ENCODE measurements around the gene TMBIM1.

TMBIM1 gene

DNA sequence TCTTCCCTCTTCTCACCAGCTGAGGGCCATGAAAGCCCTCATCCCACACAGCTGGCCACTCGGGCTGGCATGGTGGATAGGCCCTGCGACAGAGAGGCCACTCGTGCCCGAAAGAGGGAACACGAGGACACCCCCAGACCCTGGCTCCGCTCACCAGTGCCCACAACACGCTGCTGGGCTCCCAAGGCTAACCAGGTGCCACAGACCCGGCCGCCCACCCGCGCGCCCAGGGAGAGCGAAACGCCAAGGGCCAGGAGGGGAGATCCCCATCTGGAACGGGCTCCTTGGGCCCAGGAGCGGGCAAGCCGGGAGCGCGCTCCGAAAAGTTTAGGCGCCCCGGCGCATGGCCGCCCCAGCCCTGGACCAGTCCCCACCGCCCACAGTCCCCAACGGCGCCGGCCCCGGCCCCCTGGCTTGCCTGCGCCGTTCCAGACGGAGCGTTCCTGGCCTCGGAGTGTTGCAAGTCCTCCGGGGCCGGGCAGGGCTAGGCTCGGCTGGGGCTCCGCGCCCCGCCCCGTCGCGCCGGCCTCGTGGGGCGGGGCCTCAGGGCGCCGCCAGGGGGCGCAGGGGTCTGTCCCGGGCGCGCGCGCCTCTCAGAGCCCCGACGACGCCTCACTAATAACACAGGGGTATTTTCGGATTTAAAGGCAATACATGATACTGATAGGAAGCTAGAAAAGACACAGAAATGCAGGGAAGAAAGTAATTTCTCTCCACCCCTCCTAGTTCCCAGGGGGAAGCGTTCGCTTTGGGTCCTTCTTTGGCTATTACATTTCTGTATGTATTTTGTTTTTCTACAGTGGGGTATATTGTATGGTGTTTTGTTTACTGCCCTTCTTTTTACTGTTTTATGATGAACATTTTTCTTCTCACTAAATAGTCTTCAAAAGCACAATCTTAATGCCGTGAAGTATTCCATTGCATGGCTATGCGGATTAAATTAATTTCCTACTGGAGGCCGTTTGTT is at the start of gene TMBIM1:
TMBIM1 (minus strand) TSS at position 456 of the 967 bp plus-strand sequence. CDS start 10,362 bp downstream, outside the sequence.
- peak; percentile 87 for DNase-seq

DNA sequence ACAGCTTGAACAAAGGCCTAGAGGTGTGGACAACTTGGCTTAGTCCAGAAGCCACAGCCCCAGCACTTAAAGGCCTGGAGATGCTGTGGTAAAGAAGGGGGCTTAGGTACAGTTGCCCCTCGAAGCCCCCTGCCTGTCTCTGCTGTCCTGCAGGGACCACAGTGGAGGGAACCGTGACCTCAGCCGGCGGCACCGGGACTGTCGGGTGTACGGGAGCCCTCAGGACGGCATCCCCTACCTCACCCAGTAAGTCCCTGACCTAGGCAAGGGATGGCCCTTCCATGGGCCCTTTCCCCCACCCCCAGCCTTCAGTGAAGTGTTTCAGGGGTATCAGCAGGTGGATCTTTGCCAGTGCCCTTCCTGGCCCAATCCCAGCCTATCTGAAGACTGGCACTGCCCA is 49.1 kb upstream of the TMBIM1 start:
- no peak for DNase-seq

GRCh38 chr2:218340656-218341055 is 48.4 kb upstream of the TMBIM1 start:
- no peak for DNase-seq

- no peak for DNase-seq
These were observed 42.2 kb upstream of the TMBIM1 start for GRCh38 chr2:218334531-218334930.

- peak; percentile 10 for DNase-seq
These were observed 40.8 kb upstream of the TMBIM1 start for GRCh38 chr2:218332920-218333645.

DNA sequence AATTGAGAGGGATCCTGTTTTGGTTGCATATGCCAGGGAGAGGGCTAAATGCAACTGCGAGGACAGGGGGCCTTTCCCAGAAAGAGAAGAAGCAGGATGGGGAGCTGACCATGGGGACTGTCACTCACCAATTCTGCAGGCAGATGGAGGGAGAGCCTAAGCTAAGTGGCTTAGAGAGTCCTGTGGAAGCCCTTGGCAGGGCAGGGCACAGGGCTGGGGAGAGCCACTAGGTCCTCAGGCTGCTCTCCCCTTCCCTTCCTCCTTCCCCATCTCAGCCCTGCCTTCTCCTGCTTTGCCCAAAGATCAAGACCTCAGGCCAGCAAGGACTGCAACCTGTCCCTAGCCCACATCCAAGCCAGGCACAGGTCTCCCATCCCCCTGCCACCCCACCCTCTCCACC is 40.0 kb upstream of the TMBIM1 start:
- no peak for DNase-seq

GRCh38 chr2:218331745-218332144 is 39.4 kb upstream of the TMBIM1 start:
- DNase-seq, result no peak

DNA sequence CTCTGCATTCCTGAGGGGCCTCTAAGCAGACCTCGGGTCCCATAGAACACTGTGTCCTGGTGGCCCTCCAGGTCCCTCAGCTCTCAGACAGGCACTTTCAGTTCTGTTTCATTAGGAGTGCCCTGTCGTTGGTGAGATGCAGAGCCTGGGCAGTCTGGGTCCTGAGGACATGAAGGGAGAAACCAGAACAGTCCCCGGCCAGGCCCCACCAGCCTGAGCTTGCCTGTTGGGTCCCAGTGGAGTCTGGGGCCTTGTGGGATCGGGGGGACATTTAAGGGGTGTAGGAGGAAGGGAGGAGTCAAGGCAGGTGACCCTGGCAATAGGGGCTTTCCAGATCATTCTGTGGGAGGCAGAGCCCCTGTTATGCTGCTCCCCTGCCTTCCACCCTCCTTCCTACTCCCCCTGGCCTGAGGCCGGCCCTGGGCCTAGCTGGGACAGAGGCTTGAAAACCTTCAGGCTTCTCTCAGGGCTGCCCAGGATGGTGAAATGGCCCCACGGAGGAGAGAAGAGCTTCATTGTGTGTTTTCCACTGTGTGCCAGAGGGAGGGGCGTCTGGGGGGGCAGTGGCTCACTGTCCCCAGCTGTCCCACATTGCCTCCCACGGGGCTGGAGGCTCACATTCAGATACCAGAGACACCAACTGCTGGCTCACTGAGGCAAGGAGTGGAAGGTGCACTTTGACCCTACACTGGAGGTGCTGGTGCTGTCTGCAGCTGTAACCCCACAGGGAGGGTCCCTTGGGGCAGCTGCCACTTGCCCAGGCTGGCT is 37.7 kb upstream of the TMBIM1 start:
- no peak for DNase-seq

DNA sequence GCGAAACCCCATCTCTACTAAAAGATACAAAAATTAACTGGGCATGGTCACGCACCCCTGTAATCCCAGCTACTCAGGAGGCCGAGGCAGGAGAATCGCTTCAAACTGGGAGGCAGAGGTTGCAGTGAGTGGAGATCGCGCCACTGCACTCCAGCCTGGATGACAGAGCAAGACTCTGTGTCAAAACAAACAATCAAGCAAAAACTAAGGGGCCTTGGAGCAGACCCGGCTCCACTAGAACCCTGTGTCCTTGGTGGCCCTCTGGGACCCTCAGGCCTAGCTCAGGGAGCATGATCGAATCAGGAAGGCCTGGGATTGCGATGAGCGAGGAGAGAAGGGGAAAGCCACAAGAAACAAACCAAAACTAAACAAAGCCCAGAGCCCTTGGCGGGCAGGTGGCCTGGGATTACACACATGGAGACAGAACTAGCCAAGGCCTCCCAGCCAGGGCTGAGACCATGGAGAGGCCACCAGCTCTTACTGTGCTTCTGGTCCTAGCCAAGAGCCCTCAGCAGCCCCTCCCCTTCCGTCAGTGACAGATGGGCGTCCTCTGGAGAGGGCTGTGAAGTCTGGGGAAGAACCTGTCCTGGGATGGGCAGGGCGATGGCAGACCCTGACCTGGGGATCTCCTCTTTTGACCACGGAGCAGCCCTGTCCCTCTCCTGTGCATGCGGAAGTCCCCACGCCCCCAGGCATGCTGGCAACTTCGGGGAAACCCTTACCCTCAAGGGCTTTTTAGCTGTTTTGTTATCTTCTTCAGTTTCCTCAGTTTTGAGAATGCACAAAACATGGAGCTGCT is 36.9 kb upstream of the TMBIM1 start:
- DNase-seq, result no peak

GRCh38 chr2:218328294-218328693 is 36.0 kb upstream of the TMBIM1 start:
- DNase-seq, result no peak

GRCh38 chr2:218327451-218328210 is 35.3 kb upstream of the TMBIM1 start:
- DNase-seq, result no peak

DNA sequence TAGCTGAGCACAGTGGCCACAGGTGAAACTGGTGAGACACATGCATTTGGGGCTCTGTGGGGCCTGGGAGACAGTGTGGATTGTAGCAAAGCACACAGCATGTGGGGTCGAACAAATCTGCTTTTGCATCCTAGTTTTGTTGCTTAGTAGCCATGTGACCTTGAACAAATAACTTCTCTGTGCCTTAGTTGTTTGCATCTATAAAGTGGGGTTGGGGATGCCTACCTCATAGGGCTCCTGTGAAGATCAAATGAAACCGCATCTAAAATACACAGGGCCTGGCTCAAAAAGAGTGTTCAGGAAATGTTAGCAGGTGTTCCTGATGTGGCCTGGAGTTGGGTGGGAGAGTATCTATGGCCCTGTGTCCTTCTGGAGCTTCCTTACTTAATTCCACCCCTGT is 34.0 kb upstream of the TMBIM1 start:
- DNase-seq, result no peak

DNA sequence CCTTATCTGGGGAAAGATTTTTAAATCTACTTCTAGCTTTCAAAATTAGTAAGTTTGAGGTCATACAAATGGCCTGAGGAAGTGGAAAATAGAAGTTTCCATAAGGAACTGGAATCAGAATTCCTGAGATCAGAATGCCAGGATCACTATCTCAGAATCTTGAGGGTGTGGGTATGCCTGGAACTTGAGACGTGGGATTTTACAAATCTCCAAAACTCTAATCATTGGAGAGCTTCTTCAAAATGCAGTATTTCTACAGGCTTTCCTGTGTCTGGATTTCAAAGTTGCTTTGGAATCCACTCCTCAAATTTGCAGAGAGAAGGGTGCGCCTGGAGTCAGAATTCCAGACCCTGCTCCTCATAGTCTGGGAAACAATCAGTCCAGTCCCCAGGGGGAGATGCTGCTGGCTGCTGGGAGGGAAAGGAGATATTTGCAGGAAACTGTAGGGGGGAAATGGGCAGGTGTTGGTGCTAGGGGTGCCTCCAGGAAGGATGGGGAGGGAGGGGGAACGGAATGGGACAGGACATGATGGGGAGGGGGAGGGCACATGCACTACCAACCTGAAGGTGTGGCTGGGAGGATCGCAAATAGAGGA is 33.4 kb upstream of the TMBIM1 start:
- DNase-seq, result no peak

GRCh38 chr2:218323526-218324472 is 31.5 kb upstream of the TMBIM1 start:
- DNase-seq, result no peak

GRCh38 chr2:218322768-218323525 is 30.6 kb upstream of the TMBIM1 start:
- DNase-seq, result peak; percentile 35

DNA sequence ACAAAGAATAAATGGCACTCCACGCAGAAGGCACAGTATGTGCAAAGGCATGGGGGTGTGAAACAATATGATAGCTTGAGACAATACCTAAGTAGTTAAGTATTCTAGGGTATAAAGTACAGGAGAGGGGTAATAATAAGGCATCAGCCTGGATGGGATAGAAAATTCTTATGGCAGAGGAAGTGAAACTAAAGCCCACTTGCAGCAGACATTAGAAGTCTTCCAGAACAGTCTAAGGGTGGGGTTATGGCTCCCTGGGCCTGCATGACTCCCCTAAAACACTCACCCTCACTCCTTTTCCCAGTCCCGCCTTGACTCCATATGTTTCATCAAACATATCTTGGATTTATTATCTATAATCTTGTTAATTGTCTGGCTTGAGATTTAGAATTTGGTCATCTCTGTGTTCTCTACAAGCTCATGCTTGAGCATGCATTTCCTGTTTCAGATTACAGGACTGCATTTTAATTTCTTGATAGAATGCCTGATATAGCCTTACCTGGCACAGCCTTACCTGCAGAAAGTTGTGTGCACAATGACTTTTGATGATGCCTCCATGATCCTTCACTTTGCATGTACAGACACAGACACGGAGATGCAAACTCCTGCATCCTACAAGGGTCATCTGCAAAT is 28.5 kb upstream of the TMBIM1 start:
- no peak for DNase-seq

DNA sequence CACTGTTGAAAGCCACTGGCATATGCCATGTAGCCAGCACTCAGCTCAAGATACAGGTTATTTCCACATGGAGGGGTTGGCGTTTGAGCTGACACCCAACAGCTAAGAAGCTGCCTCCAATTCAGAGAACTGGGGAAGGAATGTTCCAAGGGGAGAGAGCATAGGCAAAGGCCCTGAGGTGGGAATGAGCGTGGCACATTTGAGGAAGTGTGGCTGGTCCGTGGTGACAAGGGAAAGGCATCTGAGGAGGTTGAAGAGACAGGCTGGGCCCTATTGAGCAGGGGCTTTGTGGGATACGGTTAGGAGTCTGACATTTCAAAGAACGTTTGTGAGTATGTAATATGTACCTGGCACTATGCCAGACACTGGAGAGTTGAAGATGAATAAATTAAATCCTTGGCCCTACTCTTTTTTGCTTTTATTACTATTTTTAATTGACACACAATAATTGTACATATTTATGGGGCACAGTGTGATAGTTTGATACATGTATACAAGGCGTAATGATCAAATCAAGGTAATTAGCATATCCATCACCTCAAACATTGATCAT is 27.6 kb upstream of the TMBIM1 start:
- DNase-seq, result no peak

GRCh38 chr2:218318241-218318640 is 25.9 kb upstream of the TMBIM1 start:
- DNase-seq, result no peak

Measured in activated CD4-positive, alpha-beta T cell treated with anti-CD3 and anti-CD28 coated beads, Interleukin-2, Interleukin-6, amounts not matched to agents 100 ng/mL and 50 ng/mL, durations not matched to agents 16 hours and 8 hours (primary cell).